Peyer's patch (tissue), 4 donors: ENCODE results near the gene PPBP. TPM values are rescaled to one million over a fixed set of nuclear protein-coding genes. Genes with fewer than 3 reads are reported as not detected.
"Not testable (repeated sequence)": the region's sequence is repeated elsewhere in the genome, so short reads cannot be mapped to it uniquely, and the experiment has no call there.

Experiments used
- DNase-seq, 3 donors: peaks; one replicate each; pipeline ENCODE4 v3.0.0-alpha.2; 2017 to 2019
- H3K27ac ChIP-seq, 4 donors: fragments of 200-600 bp; sonication (generic); one replicate each; pipeline ENCODE4 v1.5.1; 2016 to 2019
- H3K27me3 ChIP-seq, 2 donors: fragments of 200-600 bp; sonication (generic); one replicate each; pipeline ENCODE4 v1.5.1; 2019
- H3K36me3 ChIP-seq, 3 donors: fragments of 200-600 bp; sonication (generic); one replicate each; pipeline ENCODE4 v1.5.1; 2016 to 2019
- H3K4me1 ChIP-seq, 4 donors: fragments of 200-600 bp; sonication (generic); one replicate each; pipeline ENCODE4 v1.5.1; 2016 to 2019
- H3K4me3 ChIP-seq, 4 donors: fragments of 200-600 bp; sonication (generic); 1 replicate in 3 of 4; 2 replicates in 1 of 4; pipeline ENCODE4 v1.5.1; 2016 to 2019; ENCODE audit warnings: mild to moderate bottlenecking in 1 of 4
- H3K9me3 ChIP-seq, 4 donors: fragments of 200-600 bp; sonication (generic); one replicate each; pipeline ENCODE4 v1.5.1; 2016 to 2019; ENCODE audit warnings: mild to moderate bottlenecking in 1 of 4
- CTCF ChIP-seq, 6 experiments: fragments of 450-650 bp in 4 of 6; fragments of 200-600 bp in 2 of 6; sonication (generic) in 1 of 6; IDR thresholded peaks; one replicate each; pipeline ENCODE4 v1.5.1; 2017 to 2019; ENCODE audit warnings: antibody characterized with exemption in 6 of 6, mild to moderate bottlenecking in 3 of 6, moderate library complexity in 1 of 6
- POLR2A ChIP-seq, 2 donors: fragments of 450-650 bp; IDR thresholded peaks; one replicate each; pipeline ENCODE4 v1.5.1; 2017; ENCODE audit warnings: antibody characterized with exemption in 2 of 2, mild to moderate bottlenecking in 2 of 2, moderate library complexity in 2 of 2
- total RNA-seq, 4 donors: library from RNA; depleted of rRNA; stranded (reverse); fragments of >200 nt; gene quantifications; one replicate each; pipeline ENCODE4 v1.1.0, GENCODE V29; 2016

PPBP gene
- total RNA-seq, 4 donors from 2014 or later: not detected

GRCh38 chr4:73984736-73985527, 3.1 kb downstream of the PPBP start:
- no peaks in the 10 kb centered on the region for H3K9me3 ChIP-seq
- no peaks in the 10 kb centered on the region for H3K4me1 ChIP-seq
- H3K27me3 ChIP-seq: no peaks in the 10 kb centered on the region
- H3K4me3 ChIP-seq: no peak overlapping the region
- H3K36me3 ChIP-seq: no peaks in the 10 kb centered on the region
- TF ChIP-seq CTCF (IDR thresholded peaks at IDR 0.05) (no peak), POLR2A (IDR thresholded peaks at IDR 0.05) (no peak)
- DNase-seq: no peak
- H3K27ac ChIP-seq: no peak overlapping the region

DNA sequence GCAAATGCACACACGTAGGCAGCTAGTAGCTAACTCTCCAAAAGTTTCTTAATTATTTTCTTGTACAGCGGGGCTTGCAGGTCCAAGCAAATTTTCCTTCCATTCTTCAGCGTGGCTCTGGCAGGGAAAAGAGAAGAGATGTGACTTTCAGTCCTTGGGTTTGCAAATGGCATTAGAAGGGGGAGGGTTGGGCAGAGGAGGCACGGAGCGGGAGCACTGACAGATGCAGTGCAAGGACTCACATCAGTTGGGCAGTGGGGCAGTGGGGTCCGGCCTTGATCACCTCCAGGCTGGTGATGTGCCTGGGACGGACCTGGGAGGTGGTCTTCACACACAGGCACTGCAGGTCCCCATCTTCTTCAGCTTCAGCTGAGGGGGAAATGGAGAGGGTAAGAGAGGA, 6.8 kb downstream of the PPBP start:
- not testable (repeated sequence) for DNase-seq, H3K4me3 ChIP-seq, H3K4me1 ChIP-seq, H3K9me3 ChIP-seq, H3K27me3 ChIP-seq, H3K36me3 ChIP-seq, H3K27ac ChIP-seq

- no peak for DNase-seq
- Histone ChIP-seq H3K9me3 (no peaks in the 10 kb centered on the region), H3K36me3 (no peaks in the 10 kb centered on the region), H3K27me3 (no peaks in the 10 kb centered on the region), H3K4me3 (no peak overlapping the region), H3K27ac (no peak overlapping the region), H3K4me1 (no peaks in the 10 kb centered on the region)
- no peak for TF ChIP-seq CTCF (IDR thresholded peaks at IDR 0.05)
- TF ChIP-seq POLR2A (IDR thresholded peaks at IDR 0.05): no peak
These were observed 8.5 kb downstream of the PPBP start for GRCh38 chr4:73979407-73979957.

- no peak overlapping the region for H3K4me3 ChIP-seq
- no peak for DNase-seq
- H3K27ac ChIP-seq: no peak overlapping the region
- no peaks in the 10 kb centered on the region for H3K9me3 ChIP-seq
- H3K4me1 ChIP-seq: no peaks in the 10 kb centered on the region
- H3K36me3 ChIP-seq: no peaks in the 10 kb centered on the region
- TF ChIP-seq POLR2A (IDR thresholded peaks at IDR 0.05) (no peak), CTCF (IDR thresholded peaks at IDR 0.05) (no peak)
- H3K27me3 ChIP-seq: no peaks in the 10 kb centered on the region
These were observed 9.1 kb downstream of the PPBP start for GRCh38 chr4:73978886-73979285.

DNA sequence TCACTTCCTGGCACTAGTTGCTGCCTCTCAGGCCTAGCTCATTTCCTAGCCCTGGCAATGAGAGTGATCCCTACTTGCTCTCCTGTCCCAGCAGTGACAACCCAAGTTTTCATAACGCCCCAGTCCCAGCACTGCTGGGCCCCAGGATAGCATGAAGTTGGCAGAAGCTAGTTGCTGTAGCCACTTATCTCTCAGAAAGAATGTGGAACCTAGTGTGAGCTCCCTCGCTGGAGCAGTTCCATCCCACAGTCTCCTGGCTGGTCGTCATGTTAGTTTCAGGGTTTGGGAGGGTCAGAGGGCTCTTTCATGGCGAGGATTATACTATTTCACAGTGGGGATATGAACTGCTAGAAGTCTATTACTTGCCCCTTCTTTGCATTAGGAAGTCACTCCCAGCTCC, 11.3 kb downstream of the PPBP start:
- Histone ChIP-seq H3K36me3 (no peaks in the 10 kb centered on the region), H3K4me1 (no peaks in the 10 kb centered on the region), H3K9me3 (no peaks in the 10 kb centered on the region), H3K4me3 (no peak overlapping the region), H3K27ac (no peak overlapping the region), H3K27me3 (no peaks in the 10 kb centered on the region)
- DNase-seq: no peak
- no peak for TF ChIP-seq POLR2A (IDR thresholded peaks at IDR 0.05)
- no peak for TF ChIP-seq CTCF (IDR thresholded peaks at IDR 0.05)

DNA sequence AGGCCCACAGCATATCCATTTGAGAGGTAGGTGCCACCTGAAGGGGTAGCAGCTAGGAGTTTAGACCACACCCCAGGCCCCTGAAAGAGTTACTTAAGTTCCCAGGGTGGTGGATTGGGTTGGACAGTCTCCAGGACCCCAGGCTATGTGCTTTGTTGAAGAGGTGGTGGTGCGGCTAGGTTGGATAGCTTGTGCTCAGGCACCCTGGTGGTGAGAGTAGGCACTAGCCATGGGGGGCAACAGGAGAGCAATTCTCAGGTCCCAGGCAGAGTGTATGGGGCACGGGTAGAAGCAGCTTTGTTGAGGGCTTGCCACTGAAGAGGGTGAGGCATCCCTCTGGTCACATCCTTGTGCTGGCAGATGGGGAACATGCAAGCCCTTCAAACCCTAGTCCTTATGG, 11.8 kb downstream of the PPBP start:
- no peaks in the 10 kb centered on the region for H3K36me3 ChIP-seq
- no peak for DNase-seq
- H3K4me3 ChIP-seq: no peak overlapping the region
- H3K27ac ChIP-seq: no peak overlapping the region
- H3K4me1 ChIP-seq: no peaks in the 10 kb centered on the region
- no peak for TF ChIP-seq POLR2A (IDR thresholded peaks at IDR 0.05)
- TF ChIP-seq CTCF (IDR thresholded peaks at IDR 0.05): no peak
- no peaks in the 10 kb centered on the region for H3K9me3 ChIP-seq
- H3K27me3 ChIP-seq: no peaks in the 10 kb centered on the region
